Breast epithelium (tissue), 3 donors: ENCODE results near the gene EFTUD2.

ENCODE experiments used
- POLR2A ChIP-seq: fragments of 450-650 bp; IDR thresholded peaks from one replicate; pipeline ENCODE4 v1.6.1; 2016; ENCODE audit warnings: antibody characterized with exemption, mild to moderate bottlenecking, moderate library complexity
- TF ChIP-seq, protein P1 (sequence below), 3 donors: fragments of 450-650 bp; IDR thresholded peaks; one replicate each; pipeline ENCODE4 v1.5.1; 2016 to 2017; ENCODE audit warnings: antibody characterized with exemption in 3 of 3, mild to moderate bottlenecking in 3 of 3, moderate library complexity in 3 of 3

DNA sequence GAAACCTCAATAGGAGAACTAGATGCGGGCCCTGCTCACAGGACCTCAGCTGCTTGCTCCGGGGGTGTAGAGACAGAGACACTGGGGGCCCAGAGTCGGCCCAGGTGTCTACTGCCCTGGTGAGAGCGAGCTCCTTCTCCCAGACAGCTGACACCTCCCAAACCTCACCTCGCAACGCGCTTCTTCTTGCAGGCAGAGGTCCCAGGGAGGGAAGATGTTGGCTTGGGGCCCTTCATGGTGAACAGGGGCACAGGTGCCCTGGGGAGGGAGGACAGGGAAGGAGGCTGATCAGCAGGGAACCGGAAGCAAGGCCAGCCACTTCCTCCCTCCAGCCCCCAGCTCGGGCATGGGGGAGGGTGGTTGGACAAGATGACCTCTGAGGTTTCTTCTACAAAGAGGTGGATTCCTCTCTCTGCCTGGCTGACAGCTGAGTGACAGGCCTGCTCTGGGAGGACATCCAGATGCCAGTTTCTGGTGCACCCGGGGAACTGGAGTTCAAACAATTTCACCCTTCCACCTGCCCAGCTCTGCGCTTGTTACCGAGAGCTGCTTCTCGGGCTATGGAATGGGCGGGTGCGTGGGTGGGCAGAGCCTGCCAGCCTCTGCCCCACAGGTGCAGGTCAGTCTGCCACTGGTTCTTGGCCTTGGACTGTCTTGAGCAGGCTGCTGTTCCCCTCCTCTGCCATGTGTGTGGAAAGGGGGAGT, 27.7 kb upstream of the EFTUD2 start:
- TF ChIP-seq, protein P1, sequence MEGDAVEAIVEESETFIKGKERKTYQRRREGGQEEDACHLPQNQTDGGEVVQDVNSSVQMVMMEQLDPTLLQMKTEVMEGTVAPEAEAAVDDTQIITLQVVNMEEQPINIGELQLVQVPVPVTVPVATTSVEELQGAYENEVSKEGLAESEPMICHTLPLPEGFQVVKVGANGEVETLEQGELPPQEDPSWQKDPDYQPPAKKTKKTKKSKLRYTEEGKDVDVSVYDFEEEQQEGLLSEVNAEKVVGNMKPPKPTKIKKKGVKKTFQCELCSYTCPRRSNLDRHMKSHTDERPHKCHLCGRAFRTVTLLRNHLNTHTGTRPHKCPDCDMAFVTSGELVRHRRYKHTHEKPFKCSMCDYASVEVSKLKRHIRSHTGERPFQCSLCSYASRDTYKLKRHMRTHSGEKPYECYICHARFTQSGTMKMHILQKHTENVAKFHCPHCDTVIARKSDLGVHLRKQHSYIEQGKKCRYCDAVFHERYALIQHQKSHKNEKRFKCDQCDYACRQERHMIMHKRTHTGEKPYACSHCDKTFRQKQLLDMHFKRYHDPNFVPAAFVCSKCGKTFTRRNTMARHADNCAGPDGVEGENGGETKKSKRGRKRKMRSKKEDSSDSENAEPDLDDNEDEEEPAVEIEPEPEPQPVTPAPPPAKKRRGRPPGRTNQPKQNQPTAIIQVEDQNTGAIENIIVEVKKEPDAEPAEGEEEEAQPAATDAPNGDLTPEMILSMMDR (IDR thresholded peaks at IDR 0.05): no peak
- TF ChIP-seq POLR2A: no peak
